Peyer's patch (tissue), 4 donors: ENCODE results near the gene NMRK1.

Experiments
- POLR2A ChIP-seq, 2 donors: fragments of 450-650 bp; IDR thresholded peaks; one replicate each; pipeline ENCODE4 v1.5.1; 2017; ENCODE audit warnings: antibody characterized with exemption in 2 of 2, mild to moderate bottlenecking in 2 of 2, moderate library complexity in 2 of 2
- TF ChIP-seq, protein P1 (sequence below), 6 experiments: fragments of 450-650 bp in 4 of 6; fragments of 200-600 bp in 2 of 6; sonication (generic) in 1 of 6; IDR thresholded peaks; one replicate each; pipeline ENCODE4 v1.5.1; 2017 to 2019; ENCODE audit warnings: antibody characterized with exemption in 6 of 6, mild to moderate bottlenecking in 3 of 6, moderate library complexity in 1 of 6

GRCh38 chr9:75087824-75088645 is at the start of gene NMRK1, which contains the start of gene OSTF1:
- TF ChIP-seq, protein P1, sequence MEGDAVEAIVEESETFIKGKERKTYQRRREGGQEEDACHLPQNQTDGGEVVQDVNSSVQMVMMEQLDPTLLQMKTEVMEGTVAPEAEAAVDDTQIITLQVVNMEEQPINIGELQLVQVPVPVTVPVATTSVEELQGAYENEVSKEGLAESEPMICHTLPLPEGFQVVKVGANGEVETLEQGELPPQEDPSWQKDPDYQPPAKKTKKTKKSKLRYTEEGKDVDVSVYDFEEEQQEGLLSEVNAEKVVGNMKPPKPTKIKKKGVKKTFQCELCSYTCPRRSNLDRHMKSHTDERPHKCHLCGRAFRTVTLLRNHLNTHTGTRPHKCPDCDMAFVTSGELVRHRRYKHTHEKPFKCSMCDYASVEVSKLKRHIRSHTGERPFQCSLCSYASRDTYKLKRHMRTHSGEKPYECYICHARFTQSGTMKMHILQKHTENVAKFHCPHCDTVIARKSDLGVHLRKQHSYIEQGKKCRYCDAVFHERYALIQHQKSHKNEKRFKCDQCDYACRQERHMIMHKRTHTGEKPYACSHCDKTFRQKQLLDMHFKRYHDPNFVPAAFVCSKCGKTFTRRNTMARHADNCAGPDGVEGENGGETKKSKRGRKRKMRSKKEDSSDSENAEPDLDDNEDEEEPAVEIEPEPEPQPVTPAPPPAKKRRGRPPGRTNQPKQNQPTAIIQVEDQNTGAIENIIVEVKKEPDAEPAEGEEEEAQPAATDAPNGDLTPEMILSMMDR (IDR thresholded peaks at IDR 0.05), result peak in 1 of 6 experiments; percentile 21
- peak; percentile 98 for TF ChIP-seq POLR2A (IDR thresholded peaks at IDR 0.05)
